ENCODE results near the gene SCG3.

The SCG3 gene

DNA sequence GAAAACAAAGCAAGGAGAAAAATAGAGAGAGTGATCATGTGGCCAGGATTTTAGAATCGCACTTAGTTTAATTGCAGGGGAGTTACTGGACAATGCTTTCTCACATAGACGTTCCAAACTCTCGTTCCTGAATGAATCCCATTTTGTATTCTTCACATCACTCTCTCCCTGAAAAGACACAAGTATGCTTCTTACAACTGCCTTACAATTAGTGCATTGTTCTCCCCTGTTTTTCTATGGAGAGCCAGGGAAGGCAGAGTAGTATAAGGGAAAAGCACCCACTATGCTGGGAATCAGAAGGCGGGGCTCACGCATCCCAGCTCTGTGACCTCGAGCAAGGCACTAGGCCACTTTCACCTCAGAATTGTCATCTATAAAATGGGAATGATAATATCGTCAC is 84.4 kb downstream of the SCG3 start:
- no peak for DNase-seq

DNA sequence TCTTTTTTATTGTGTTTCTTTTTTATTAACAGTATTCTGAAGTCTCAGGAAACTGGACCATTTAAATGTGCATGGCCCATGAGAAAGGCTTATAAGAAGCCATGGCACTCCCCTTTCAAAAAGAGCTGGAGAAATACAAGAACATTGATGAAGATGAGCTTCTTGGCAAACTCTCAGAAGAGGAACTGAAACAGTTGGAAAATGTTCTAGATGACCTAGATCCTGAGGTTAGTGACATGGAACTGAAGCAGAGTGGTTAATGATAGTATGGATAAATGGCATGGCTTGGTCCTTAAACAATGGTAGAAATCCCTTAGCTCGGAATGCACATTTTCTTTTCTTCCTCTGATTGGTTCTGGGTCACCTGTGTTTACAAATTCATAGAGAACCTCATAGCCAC is 85.0 kb downstream of the SCG3 start:
- DNase-seq, result no peak

DNA sequence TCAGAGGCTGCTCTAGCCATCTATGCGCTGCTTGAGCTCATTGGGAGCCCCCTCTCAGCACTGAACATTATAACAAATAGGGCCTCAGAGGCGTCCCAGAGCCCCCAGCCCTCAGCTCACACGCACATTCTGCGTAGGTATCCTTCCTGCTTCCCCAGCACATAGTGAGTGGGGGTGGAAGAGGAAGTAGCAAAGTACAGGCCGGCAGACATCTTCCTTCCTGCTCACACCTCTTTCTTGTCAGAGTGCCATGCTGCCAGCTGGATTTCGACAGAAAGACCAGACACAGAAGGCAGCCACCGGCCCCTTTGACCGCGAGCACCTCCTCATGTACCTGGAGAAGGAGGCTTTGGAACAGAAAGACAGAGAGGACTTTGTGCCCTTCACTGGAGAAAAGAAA is 86.7 kb downstream of the SCG3 start:
- peak; percentile 32 for DNase-seq

Measured in CD4-positive, alpha-beta T cell treated with Interleukin-15 for 1 hour (primary cell).